ENCODE data around the gene BATF3.
A peak's percentile ranks its signal among the peaks of the same experiment; 100 is the strongest.

BATF3 gene

GRCh38 chr1:212699625-212700222 lies at the start of gene BATF3:
BATF3 (minus strand) TSS chr1:212699840; CDS start chr1:212699762, 78 bp downstream.
- no peak for TF ChIP-seq CTCF (IDR thresholded peaks at IDR 0.05; ENCODE audit: low read depth, low read length, missing control alignments)
- H3K4me3 ChIP-seq (replicated peaks; ENCODE audit: low read depth, low read length) = peak within 1 kb of the TSS; percentile 47
- DNase-seq (ENCODE audit: extremely low read depth, low read depth) = no peak

- TF ChIP-seq CTCF (IDR thresholded peaks at IDR 0.05; ENCODE audit: low read depth, low read length, missing control alignments) = no peak
- DNase-seq (ENCODE audit: extremely low read depth, low read depth) = no peak
- no peak overlapping the region for H3K4me3 ChIP-seq (replicated peaks; ENCODE audit: low read depth, low read length)
Observed at GRCh38 chr1:212746546-212746945, 46.9 kb upstream of the BATF3 start.

GRCh38 chr1:212745303-212745702 lies 45.7 kb upstream of the BATF3 start:
- no peak for TF ChIP-seq CTCF (IDR thresholded peaks at IDR 0.05; ENCODE audit: low read depth, low read length, missing control alignments)
- DNase-seq (ENCODE audit: extremely low read depth, low read depth) = no peak
- H3K4me3 ChIP-seq (replicated peaks; ENCODE audit: low read depth, low read length) = no peak overlapping the region

- DNase-seq (ENCODE audit: extremely low read depth, low read depth) = no peak
- no peak for TF ChIP-seq CTCF (IDR thresholded peaks at IDR 0.05; ENCODE audit: low read depth, low read length, missing control alignments)
- H3K4me3 ChIP-seq (replicated peaks; ENCODE audit: low read depth, low read length) = no peak overlapping the region
Observed at GRCh38 chr1:212743901-212744475, 44.3 kb upstream of the BATF3 start.

- TF ChIP-seq CTCF (IDR thresholded peaks at IDR 0.05; ENCODE audit: low read depth, low read length, missing control alignments) = no peak
- H3K4me3 ChIP-seq (replicated peaks; ENCODE audit: low read depth, low read length) = no peak overlapping the region
- DNase-seq (ENCODE audit: extremely low read depth, low read depth) = no peak
Observed at GRCh38 chr1:212738330-212738729, 38.7 kb upstream of the BATF3 start.

- no peak for TF ChIP-seq CTCF (IDR thresholded peaks at IDR 0.05; ENCODE audit: low read depth, low read length, missing control alignments)
- no peak for DNase-seq (ENCODE audit: extremely low read depth, low read depth)
- H3K4me3 ChIP-seq (replicated peaks; ENCODE audit: low read depth, low read length) = no peak overlapping the region
Observed at GRCh38 chr1:212737559-212737958, 37.9 kb upstream of the BATF3 start.

- no peak for TF ChIP-seq CTCF (IDR thresholded peaks at IDR 0.05; ENCODE audit: low read depth, low read length, missing control alignments)
- H3K4me3 ChIP-seq (replicated peaks; ENCODE audit: low read depth, low read length) = no peak overlapping the region
- no peak for DNase-seq (ENCODE audit: extremely low read depth, low read depth)
Observed at GRCh38 chr1:212733109-212733508, 33.5 kb upstream of the BATF3 start.

Data from HFF-Myc (cell line).